T-helper 2 cell treated with Interferon-gamma antibody and Interleukin-4, amounts not matched to agents 5 μg/mL and 100 μg/mL, for 36 hours (primary cell): ENCODE data around the gene LEP.
"Not testable (repeated sequence)": the region's sequence is repeated elsewhere in the genome, so short reads cannot be mapped to it uniquely, and the experiment has no call there.

Experiments used
- DNase-seq: peaks from one replicate; pipeline ENCODE4 v3.0.0; 2021; ENCODE audit warnings: low spot score
- H3K27ac Mint-ChIP-seq: one replicate; pipeline ENCODE4 v1.8.0; 2021; ENCODE audit warnings: mild to moderate bottlenecking, mixed read lengths
- H3K27me3 Mint-ChIP-seq: one replicate; pipeline ENCODE4 v1.8.0; 2021; ENCODE audit warnings: low read depth, mixed read lengths
- H3K36me3 Mint-ChIP-seq: one replicate; pipeline ENCODE4 v1.8.0; 2021; ENCODE audit warnings: low read depth, mixed read lengths
- H3K4me1 Mint-ChIP-seq: one replicate; pipeline ENCODE4 v1.8.0; 2021; ENCODE audit warnings: low read depth, mixed read lengths
- H3K4me3 Mint-ChIP-seq: one replicate; pipeline ENCODE4 v1.8.0; 2022; ENCODE audit warnings: mild to moderate bottlenecking, moderate library complexity, mixed read lengths
- H3K9me3 Mint-ChIP-seq: one replicate; pipeline ENCODE4 v1.8.0; 2021; ENCODE audit warnings: mixed read lengths

LEP gene

DNA sequence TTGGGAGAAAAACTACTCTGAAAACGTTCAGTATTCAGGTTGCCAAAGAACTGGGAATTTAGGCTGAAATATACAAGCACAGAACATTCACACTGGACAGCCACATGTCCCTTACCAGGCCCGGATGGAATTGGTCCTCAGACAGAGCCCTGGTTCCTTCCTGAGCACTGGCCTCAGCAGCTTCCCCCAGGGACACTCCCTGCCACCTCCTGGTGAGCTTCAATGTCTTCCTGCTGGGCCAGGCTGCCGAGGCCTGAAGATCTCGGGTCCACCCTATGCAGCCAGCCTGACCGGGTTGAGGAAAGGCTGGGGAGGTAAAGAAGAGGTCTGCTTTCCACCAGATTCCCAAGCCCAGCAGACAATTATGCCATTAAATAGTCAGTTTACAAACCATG, 24.8 kb downstream of the LEP start:
- Mint-ChIP-seq H3K27me3 (peaks cover 38% of the 10 kb centered on the region), H3K4me1 (no peaks in the 10 kb centered on the region), H3K4me3 (no peak overlapping the region), H3K9me3 (no peaks in the 10 kb centered on the region), H3K36me3 (no peaks in the 10 kb centered on the region), H3K27ac (no peak overlapping the region)
- no peak for DNase-seq

- H3K27ac Mint-ChIP-seq: no peak overlapping the region
- no peak overlapping the region for H3K4me3 Mint-ChIP-seq
- no peak for DNase-seq
- H3K4me1 Mint-ChIP-seq: no peaks in the 10 kb centered on the region
- peaks cover 43% of the 10 kb centered on the region for H3K27me3 Mint-ChIP-seq
- H3K36me3 Mint-ChIP-seq: no peaks in the 10 kb centered on the region
- H3K9me3 Mint-ChIP-seq: no peaks in the 10 kb centered on the region
Observed at GRCh38 chr7:128266529-128266882, 25.4 kb downstream of the LEP start.

DNA sequence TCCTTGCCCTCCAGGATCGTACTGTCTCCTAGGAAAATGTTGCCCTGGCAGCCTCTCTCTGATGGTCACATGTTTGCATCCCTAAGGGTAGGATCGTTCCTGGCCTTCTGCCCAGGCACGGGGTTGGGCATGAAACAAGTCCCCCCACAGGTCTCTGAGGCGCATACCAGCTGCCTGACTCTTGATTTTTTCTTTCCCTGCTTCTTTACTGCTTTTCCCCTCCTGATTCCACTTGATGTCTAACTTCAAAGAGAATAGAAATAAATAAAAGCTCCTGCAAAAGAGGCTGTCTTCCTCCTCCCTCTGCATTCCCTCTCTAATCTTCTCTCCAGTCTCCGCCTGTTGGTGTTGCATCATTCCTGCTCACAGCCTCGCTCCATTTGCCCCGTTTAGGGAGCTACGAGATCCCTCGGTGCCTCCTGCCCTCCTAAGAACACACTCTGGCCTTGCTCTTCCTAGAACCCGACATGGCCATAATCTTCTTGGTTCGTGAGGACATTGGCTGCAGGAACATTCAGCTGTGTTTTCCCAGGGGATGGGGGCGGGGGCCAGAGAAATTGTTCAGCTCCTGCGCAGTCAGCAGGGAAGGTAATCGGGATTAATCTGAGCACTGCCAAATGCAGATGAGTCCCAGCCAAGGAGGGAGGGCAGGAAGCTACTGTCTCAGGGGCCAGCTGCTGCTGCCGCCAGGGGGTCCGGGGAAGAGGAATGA, 26.0 kb downstream of the LEP start:
- H3K4me3 Mint-ChIP-seq: no peak overlapping the region
- H3K27me3 Mint-ChIP-seq: peaks cover 43% of the 10 kb centered on the region
- H3K9me3 Mint-ChIP-seq: no peaks in the 10 kb centered on the region
- no peak overlapping the region for H3K27ac Mint-ChIP-seq
- no peak for DNase-seq
- no peaks in the 10 kb centered on the region for H3K36me3 Mint-ChIP-seq
- no peaks in the 10 kb centered on the region for H3K4me1 Mint-ChIP-seq

DNA sequence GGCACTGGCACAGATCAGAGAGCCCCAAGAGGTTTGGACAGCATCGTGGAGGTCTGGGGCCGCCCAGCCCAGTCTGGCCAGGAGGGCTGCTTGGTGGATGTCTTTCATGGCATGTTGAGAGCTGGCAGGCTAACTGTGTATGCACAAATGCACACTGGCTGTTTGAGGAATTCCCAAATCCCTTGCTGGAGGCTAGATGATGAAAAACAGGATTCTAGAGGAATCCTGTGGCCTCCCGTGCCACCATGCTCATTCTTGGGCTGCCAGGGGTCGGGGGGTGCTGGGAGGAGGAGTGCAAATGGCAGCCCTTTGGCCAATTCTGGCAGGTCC, 26.5 kb downstream of the LEP start:
- peaks cover 47% of the 10 kb centered on the region for H3K27me3 Mint-ChIP-seq
- no peaks in the 10 kb centered on the region for H3K9me3 Mint-ChIP-seq
- H3K27ac Mint-ChIP-seq: no peak overlapping the region
- H3K4me3 Mint-ChIP-seq: no peak overlapping the region
- H3K36me3 Mint-ChIP-seq: no peaks in the 10 kb centered on the region
- no peak for DNase-seq
- no peaks in the 10 kb centered on the region for H3K4me1 Mint-ChIP-seq

DNA sequence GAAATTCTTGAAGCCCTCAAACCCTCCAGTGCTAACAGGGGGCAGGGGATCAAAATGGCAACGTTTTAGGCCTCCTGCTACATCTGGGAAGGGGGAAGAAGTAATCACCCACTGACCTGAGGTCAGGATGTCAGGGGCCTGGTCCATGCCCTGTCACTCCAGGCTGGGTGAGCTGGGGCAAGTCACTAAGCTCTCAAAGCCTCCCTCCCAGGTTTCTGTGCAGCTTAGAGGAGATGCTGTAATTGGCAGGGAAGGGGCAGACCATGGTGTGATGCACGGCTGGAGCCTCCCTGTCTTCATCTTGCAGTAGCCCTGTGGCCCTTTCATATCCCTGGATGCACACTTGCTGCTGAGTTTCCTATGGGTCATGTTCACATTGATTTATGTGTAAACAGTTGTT, 27.2 kb downstream of the LEP start:
- H3K4me1 Mint-ChIP-seq: no peaks in the 10 kb centered on the region
- no peaks in the 10 kb centered on the region for H3K9me3 Mint-ChIP-seq
- no peak overlapping the region for H3K27ac Mint-ChIP-seq
- no peak overlapping the region for H3K4me3 Mint-ChIP-seq
- no peak for DNase-seq
- peaks cover 52% of the 10 kb centered on the region for H3K27me3 Mint-ChIP-seq
- no peaks in the 10 kb centered on the region for H3K36me3 Mint-ChIP-seq

GRCh38 chr7:128270826-128271272, 29.8 kb downstream of the LEP start:
- no peaks in the 10 kb centered on the region for H3K36me3 Mint-ChIP-seq
- H3K4me3 Mint-ChIP-seq: no peak overlapping the region
- H3K4me1 Mint-ChIP-seq: no peaks in the 10 kb centered on the region
- no peak overlapping the region for H3K27ac Mint-ChIP-seq
- no peak for DNase-seq
- no peaks in the 10 kb centered on the region for H3K9me3 Mint-ChIP-seq
- peaks cover 57% of the 10 kb centered on the region for H3K27me3 Mint-ChIP-seq

DNA sequence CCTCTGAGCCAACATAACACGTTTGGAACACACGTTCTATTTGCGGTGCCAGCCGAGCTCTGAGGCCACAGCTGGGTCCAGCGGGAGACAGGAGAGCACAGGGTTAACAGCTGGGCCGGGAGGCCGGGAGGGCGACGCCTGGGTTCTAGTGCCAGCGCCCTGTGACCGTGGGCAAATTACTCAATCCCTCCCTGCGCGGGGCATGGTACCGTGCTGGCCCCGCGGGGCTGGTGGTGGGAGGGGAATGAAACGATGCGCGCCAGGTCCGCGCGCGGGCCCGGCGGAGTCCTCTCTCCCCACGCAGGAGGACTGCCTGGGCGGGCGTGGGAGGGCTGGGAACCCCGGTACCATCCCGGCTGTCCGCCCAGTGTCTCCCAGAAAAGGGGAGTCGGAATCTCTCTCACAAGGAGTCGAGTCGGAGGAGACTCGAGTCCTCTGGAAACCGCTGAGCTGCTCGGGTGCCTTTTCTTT, 30.4 kb downstream of the LEP start:
- Mint-ChIP-seq H3K27ac (no peak overlapping the region), H3K4me3 (peak overlapping the region; percentile 25)
- DNase-seq: no peak

DNA sequence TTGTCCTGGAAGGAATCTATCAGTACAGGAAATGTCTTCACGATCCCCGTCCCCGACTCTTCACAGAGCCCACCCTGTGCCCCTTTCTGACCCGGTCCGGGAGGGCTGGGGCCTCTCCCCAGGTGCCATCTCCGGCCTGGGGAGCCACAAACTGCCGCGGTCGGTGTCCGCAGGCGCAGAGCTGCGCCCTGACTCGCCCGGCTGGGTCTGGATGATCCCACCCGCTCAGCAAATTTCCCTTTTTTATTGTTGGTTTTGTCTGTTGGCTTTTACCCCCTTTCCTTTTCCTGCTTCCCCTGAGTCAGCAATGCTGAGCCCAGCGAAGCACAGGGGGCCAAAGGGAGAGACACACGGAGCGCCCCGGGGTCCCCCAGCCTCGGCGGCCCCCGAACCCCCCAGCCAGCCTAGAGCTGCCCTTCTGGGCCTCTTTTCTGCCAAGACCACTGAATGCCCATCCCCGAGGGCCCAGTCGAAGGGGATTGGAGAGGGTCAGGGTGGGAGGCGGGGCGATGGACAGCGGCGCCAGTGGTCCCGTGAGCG, 30.9 kb downstream of the LEP start:
- no peak overlapping the region for H3K4me3 Mint-ChIP-seq
- no peaks in the 10 kb centered on the region for H3K36me3 Mint-ChIP-seq
- no peaks in the 10 kb centered on the region for H3K4me1 Mint-ChIP-seq
- H3K27me3 Mint-ChIP-seq: peaks cover 48% of the 10 kb centered on the region
- no peaks in the 10 kb centered on the region for H3K9me3 Mint-ChIP-seq
- DNase-seq: no peak
- no peak overlapping the region for H3K27ac Mint-ChIP-seq

More for the DNA sequence above, 30.4 kb downstream of the LEP start:
- H3K36me3 Mint-ChIP-seq: no peaks in the 10 kb centered on the region
- H3K9me3 Mint-ChIP-seq: no peaks in the 10 kb centered on the region
- peaks cover 52% of the 10 kb centered on the region for H3K27me3 Mint-ChIP-seq
- no peaks in the 10 kb centered on the region for H3K4me1 Mint-ChIP-seq

DNA sequence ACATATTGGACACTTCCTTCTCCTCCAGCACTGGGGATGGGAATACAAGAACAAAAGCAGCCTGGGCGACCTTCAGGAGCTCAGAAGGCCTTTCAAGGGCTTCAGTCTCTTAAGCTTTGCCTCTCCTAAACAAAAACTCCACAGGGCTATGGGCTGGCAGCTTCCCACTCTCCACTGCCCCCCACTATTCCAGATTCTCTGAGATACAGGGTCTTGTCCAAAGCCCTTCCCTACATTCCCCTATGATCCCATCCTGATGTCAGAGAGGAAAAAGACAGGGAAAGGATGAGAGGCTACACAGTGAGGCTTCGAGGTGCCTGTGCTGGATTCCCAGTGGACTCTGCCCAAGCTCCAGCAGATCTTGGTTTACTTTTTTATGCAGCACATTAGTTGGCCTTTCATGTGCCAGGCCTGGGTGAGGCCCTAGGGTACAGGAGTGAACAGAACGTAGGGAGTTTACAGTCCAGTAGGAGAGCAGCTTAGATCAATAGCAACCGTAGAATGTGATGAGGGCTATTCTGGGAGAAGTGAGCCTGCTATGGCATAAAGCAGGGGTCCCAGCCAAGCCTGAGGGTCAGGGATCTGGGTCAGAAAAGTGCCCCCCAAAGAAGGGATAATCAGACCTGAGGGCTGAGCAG, 33.3 kb downstream of the LEP start:
- Mint-ChIP-seq H3K4me1 (no peaks in the 10 kb centered on the region), H3K9me3 (no peaks in the 10 kb centered on the region), H3K27ac (no peak overlapping the region), H3K36me3 (no peaks in the 10 kb centered on the region), H3K4me3 (no peak overlapping the region), H3K27me3 (peaks cover 33% of the 10 kb centered on the region)
- DNase-seq: no peak

GRCh38 chr7:128274884-128275603, 34.0 kb downstream of the LEP start:
- no peak overlapping the region for H3K4me3 Mint-ChIP-seq
- H3K27ac Mint-ChIP-seq: no peak overlapping the region
- peaks cover 3% of the 10 kb centered on the region for H3K9me3 Mint-ChIP-seq
- no peaks in the 10 kb centered on the region for H3K36me3 Mint-ChIP-seq
- no peak for DNase-seq
- no peaks in the 10 kb centered on the region for H3K4me1 Mint-ChIP-seq
- H3K27me3 Mint-ChIP-seq: peaks cover 30% of the 10 kb centered on the region

GRCh38 chr7:128275681-128276080, 34.6 kb downstream of the LEP start:
- DNase-seq: no peak
- Mint-ChIP-seq H3K27ac (no peak overlapping the region), H3K4me1 (no peaks in the 10 kb centered on the region), H3K4me3 (no peak overlapping the region), H3K9me3 (peaks cover 3% of the 10 kb centered on the region), H3K27me3 (peaks cover 25% of the 10 kb centered on the region), H3K36me3 (no peaks in the 10 kb centered on the region)

- peaks cover 8% of the 10 kb centered on the region for H3K27me3 Mint-ChIP-seq
- no peak for DNase-seq
- peaks cover 3% of the 10 kb centered on the region for H3K9me3 Mint-ChIP-seq
- H3K4me1 Mint-ChIP-seq: no peaks in the 10 kb centered on the region
- H3K27ac Mint-ChIP-seq: no peak overlapping the region
- no peaks in the 10 kb centered on the region for H3K36me3 Mint-ChIP-seq
- H3K4me3 Mint-ChIP-seq: no peak overlapping the region
Observed at GRCh38 chr7:128278366-128278765, 37.3 kb downstream of the LEP start.

GRCh38 chr7:128279124-128279713, 38.1 kb downstream of the LEP start:
- no peaks in the 10 kb centered on the region for H3K36me3 Mint-ChIP-seq
- no peaks in the 10 kb centered on the region for H3K4me1 Mint-ChIP-seq
- peaks cover 3% of the 10 kb centered on the region for H3K9me3 Mint-ChIP-seq
- H3K27ac Mint-ChIP-seq: no peak overlapping the region
- DNase-seq: no peak
- H3K27me3 Mint-ChIP-seq: peaks cover 4% of the 10 kb centered on the region
- H3K4me3 Mint-ChIP-seq: no peak overlapping the region

DNA sequence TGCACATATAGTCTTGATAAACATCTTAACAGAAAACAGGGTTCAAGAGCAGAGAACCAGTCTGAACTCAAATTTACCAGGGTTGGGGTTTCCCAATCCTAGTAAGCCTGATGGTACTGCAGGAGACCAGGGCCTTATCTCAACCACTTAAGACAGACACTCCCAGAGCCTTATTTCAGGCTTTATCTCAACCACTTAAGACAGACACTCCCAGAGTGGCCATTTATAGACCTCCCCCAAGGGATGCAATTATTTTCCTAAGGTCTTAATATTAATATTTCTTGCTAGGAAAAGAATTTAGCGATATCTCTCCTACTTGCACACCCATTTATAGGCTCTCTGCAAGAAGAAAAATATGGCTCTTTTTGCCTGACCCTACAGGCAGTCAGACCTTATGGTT, 39.4 kb downstream of the LEP start:
- H3K36me3 Mint-ChIP-seq, H3K4me3 Mint-ChIP-seq, H3K9me3 Mint-ChIP-seq, H3K4me1 Mint-ChIP-seq, DNase-seq, H3K27me3 Mint-ChIP-seq, H3K27ac Mint-ChIP-seq: not testable (repeated sequence)
